NCI-H1092 treated with DMSO at 0.1 percent for 48 hours (cell line): ENCODE data around the gene CPPED1.

Experiments used
- DNase-seq: peaks from one replicate; lab custom pipeline; 2025; lab: John Stamatoyannopoulos, UW

Gene CPPED1

GRCh38 chr16:12735805-12736204 lies 67.9 kb downstream of the CPPED1 start:
- no peak for DNase-seq

GRCh38 chr16:12732600-12732999 lies 71.1 kb downstream of the CPPED1 start:
- no peak for DNase-seq

- DNase-seq = no peak
These were observed 74.2 kb downstream of the CPPED1 start for GRCh38 chr16:12729448-12729847.

GRCh38 chr16:12728469-12728868 lies 75.2 kb downstream of the CPPED1 start:
- no peak for DNase-seq

GRCh38 chr16:12724226-12724625 lies 79.5 kb downstream of the CPPED1 start:
- no peak for DNase-seq

GRCh38 chr16:12723681-12724080 lies 80.0 kb downstream of the CPPED1 start:
- DNase-seq = no peak

GRCh38 chr16:12721841-12722421 lies 81.8 kb downstream of the CPPED1 start:
- no peak for DNase-seq

- DNase-seq = no peak
These were observed 83.7 kb downstream of the CPPED1 start for GRCh38 chr16:12719972-12720371.

GRCh38 chr16:12716658-12717057 lies 87.0 kb downstream of the CPPED1 start:
- no peak for DNase-seq

GRCh38 chr16:12709807-12710206 lies 93.9 kb downstream of the CPPED1 start:
- no peak for DNase-seq

- no peak for DNase-seq
These were observed 95.4 kb downstream of the CPPED1 start for GRCh38 chr16:12708266-12708665.

GRCh38 chr16:12706628-12707027 lies 97.1 kb downstream of the CPPED1 start:
- DNase-seq = no peak

- no peak for DNase-seq
These were observed 99.1 kb downstream of the CPPED1 start for GRCh38 chr16:12704492-12705111.

- no peak for DNase-seq
These were observed 99.8 kb downstream of the CPPED1 start for GRCh38 chr16:12703935-12704334.

- DNase-seq = no peak
These were observed 103.5 kb downstream of the CPPED1 start for GRCh38 chr16:12700161-12700560.

GRCh38 chr16:12699161-12699560 lies 104.5 kb downstream of the CPPED1 start:
- DNase-seq = no peak

GRCh38 chr16:12697437-12697836 lies 106.2 kb downstream of the CPPED1 start:
- DNase-seq = no peak

GRCh38 chr16:12695454-12695853 lies 108.2 kb downstream of the CPPED1 start:
- no peak for DNase-seq

- no peak for DNase-seq
These were observed 113.7 kb downstream of the CPPED1 start for GRCh38 chr16:12690024-12690423.

GRCh38 chr16:12688951-12689850 lies 114.5 kb downstream of the CPPED1 start:
- DNase-seq = no peak

- DNase-seq = no peak
These were observed 117.9 kb downstream of the CPPED1 start for GRCh38 chr16:12685806-12686205.

GRCh38 chr16:12682432-12683165 lies 121.1 kb downstream of the CPPED1 start:
- DNase-seq = no peak
